Fibroblast of lung (primary cell): ENCODE results near the gene RBM33.

Source experiments
- CTCF ChIP-seq, 2 donors: IDR thresholded peaks in 1 of 2; conservative IDR thresholded peaks in 1 of 2; 1 replicate in 1 of 2; 2 replicates in 1 of 2; pipeline ENCODE4 v1.5.1; 2011 to 2012; ENCODE audit warnings: low read length in 2 of 2, control low read depth in 1 of 2, inconsistent platforms in 1 of 2, low read depth in 1 of 2, mild to moderate bottlenecking in 1 of 2
- EZH2 ChIP-seq: IDR thresholded peaks from 2 replicates; pipeline ENCODE4 v1.5.1; 2012; ENCODE audit warnings: low read length, control low read depth, mild to moderate bottlenecking; ENCODE audit errors: missing control alignments

GRCh38 chr7:155731871-155732270 is 87.4 kb downstream of the RBM33 start:
- TF ChIP-seq CTCF (conservative IDR thresholded peaks at IDR 0.05 in 1 of 2, IDR thresholded peaks at IDR 0.05 in 1 of 2; ENCODE audit: low read depth in 1 of 2, low read length in 2 of 2) = no peak
- TF ChIP-seq EZH2 = no peak
